ENCODE results near the gene IRF2BP2. TPM values are rescaled to one million over a fixed set of nuclear protein-coding genes. Genes with fewer than 3 reads are reported as not detected.

Gene IRF2BP2
- total RNA-seq, 4 donors from 2014 or later, result 40.1 to 50.4 (median 47.4) TPM

GRCh38 chr1:234602334-234603220 lies 7.4 kb downstream of the IRF2BP2 start:
- no peak for TF ChIP-seq CTCF (IDR thresholded peaks at IDR 0.05; ENCODE audit: low read depth)

GRCh38 chr1:234601301-234602017 lies 8.5 kb downstream of the IRF2BP2 start:
- TF ChIP-seq CTCF (IDR thresholded peaks at IDR 0.05; ENCODE audit: low read depth), result no peak

GRCh38 chr1:234600418-234601281 lies 9.3 kb downstream of the IRF2BP2 start:
- no peak for TF ChIP-seq CTCF (IDR thresholded peaks at IDR 0.05; ENCODE audit: low read depth)

- no peak for TF ChIP-seq CTCF (IDR thresholded peaks at IDR 0.05; ENCODE audit: low read depth)
Measured at GRCh38 chr1:234599617-234600417, 10.2 kb downstream of the IRF2BP2 start.

- no peak for TF ChIP-seq CTCF (IDR thresholded peaks at IDR 0.05; ENCODE audit: low read depth)
Measured at GRCh38 chr1:234598974-234599616, 10.9 kb downstream of the IRF2BP2 start.

DNA sequence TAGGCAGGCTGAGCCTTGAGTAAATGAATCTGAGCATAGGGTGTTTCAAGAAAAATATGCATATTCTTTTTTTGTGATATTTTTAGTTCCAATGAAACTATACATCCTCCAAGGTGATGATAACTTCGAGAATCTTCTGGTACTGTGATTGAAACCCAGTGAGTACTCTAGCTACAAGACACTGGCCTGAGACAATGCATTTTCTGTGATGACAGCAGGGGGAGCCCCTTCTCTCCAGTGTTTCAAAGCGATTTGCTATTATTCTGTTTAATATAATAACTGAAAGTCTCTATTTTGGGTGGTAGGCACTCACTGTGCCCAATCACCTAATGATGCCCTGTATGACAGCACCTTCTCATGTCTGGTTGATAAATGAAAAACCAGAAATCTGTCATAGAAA lies 12.1 kb downstream of the IRF2BP2 start:
- no peak for TF ChIP-seq CTCF (IDR thresholded peaks at IDR 0.05; ENCODE audit: low read depth)
